Ovary (tissue), 9 donors: Measurements from ENCODE around the gene BICC1. TPM values are rescaled to one million over a fixed set of nuclear protein-coding genes. Genes with fewer than 3 reads are reported as not detected.

ENCODE experiments used
- DNase-seq, 5 donors: peaks; one replicate each; pipeline ENCODE4 v3.0.0-alpha.2; 2019 to 2020
- H3K27ac ChIP-seq, 2 donors: fragments of 200-600 bp; one replicate each; pipeline versions ENCODE4 v1.5.1 to v1.8.0; 2019 to 2022
- H3K27me3 ChIP-seq: fragments of 200-600 bp; one replicate; pipeline ENCODE4 v1.8.0; 2022
- H3K36me3 ChIP-seq: fragments of 200-600 bp; sonication (generic); one replicate; pipeline ENCODE4 v1.5.1; 2019
- H3K4me1 ChIP-seq: one replicate; pipeline ENCODE4 v1.8.1; 2013; ENCODE audit warnings: mild to moderate bottlenecking, moderate library complexity; ENCODE audit not compliant: insufficient read depth
- H3K4me3 ChIP-seq: fragments of 200-600 bp; sonication (generic); one replicate; pipeline ENCODE4 v1.5.1; 2017
- H3K9me3 ChIP-seq, 2 donors: fragments of 200-600 bp in 1 of 2; sonication (generic) in 1 of 2; one replicate each; pipeline versions ENCODE4 v1.5.1 to v1.8.1; 2013 to 2019; ENCODE audit warnings: mild to moderate bottlenecking in 1 of 2, moderate library complexity in 1 of 2
- CTCF ChIP-seq, 3 donors: fragments of 450-650 bp in 2 of 3; fragments of 200-600 bp in 1 of 3; IDR thresholded peaks; one replicate each; pipeline versions ENCODE4 v1.5.1 to v1.8.0; 2016 to 2022; ENCODE audit warnings: antibody characterized with exemption in 3 of 3, mild to moderate bottlenecking in 1 of 3
- EP300 ChIP-seq: sonication (generic); formaldehyde crosslinking; IDR thresholded peaks from one replicate; pipeline ENCODE4 v1.6.1; 2017; ENCODE audit warnings: antibody characterized with exemption
- POLR2A ChIP-seq: fragments of 450-650 bp; IDR thresholded peaks from one replicate; pipeline ENCODE4 v1.6.1; 2017; ENCODE audit warnings: antibody characterized with exemption, mild to moderate bottlenecking, moderate library complexity
- WGBS, 3 donors: extraction: QIAGEN DNeasy Blood & Tissue Kit in 1 of 3; methylation state at CpG; one replicate each; pipeline versions ENCODE4 v1.1.5 to v1.1.7; 2013 to 2017; 5-methylcytosine and 5-hydroxymethylcytosine counted together
- intact Hi-C, 4 donors: fragments of 100-400 bp; cut with DNase I; formaldehyde crosslinking; loops; one replicate each; pipeline versions ENCODE4 v1.11.0 to v1.15.1; 2022 to 2023
- polyA plus RNA-seq, 2 donors: library from polyadenylated mRNA; stranded (reverse); fragments of 200-250 nt in 1 of 2; fragments of 350-450 nt in 1 of 2; fragmentation: Illumina TruSeq in 1 of 2; extraction: RNeasy Lipid Tissue Mini Kit (QIAGEN cat#74804) in 1 of 2; gene quantifications; one replicate each; pipeline ENCODE4 v1.2.3, GENCODE V29; 2013 to 2014
- total RNA-seq, 7 donors: library from RNA; depleted of rRNA in 2 of 7; stranded (reverse); fragments of >200 nt in 2 of 7; fragmentation: NEBNext Ultra II Directional in 3 of 7; extraction: Animal tissue kit (Norgen Biotek cat#: 25700) in 3 of 7; gene quantifications; one replicate each; pipeline versions ENCODE4 v1.1.0 to v1.2.4, GENCODE V29; 2016 to 2023
- donor health status: DM: no; HTN: no; CAD: no; lungs with moderate emphysema.
- donor health status: DM: no; HTN: no; CAD: no.
- donor health status: Bipolar disorder and iron deficiency.
- donor health status: DM: yes; HTN: yes; CAD: no.
- donor health status: DM: no; HTN: no; CAD: no.
- donor health status: DM: yes; HTN: yes; CAD: no.

The BICC1 gene
- total and polyA plus RNA-seq, 9 donors = 13.6 to 43.4 (median 23.5) TPM

GRCh38 chr10:58806323-58806722 lies 293.7 kb downstream of the BICC1 start:
- no peaks in the 10 kb centered on the region for H3K27me3 ChIP-seq
- no peaks in the 10 kb centered on the region for H3K9me3 ChIP-seq
- H3K4me3 ChIP-seq = no peak overlapping the region
- peaks cover 2% of the 10 kb centered on the region for H3K4me1 ChIP-seq
- no peak overlapping the region for H3K27ac ChIP-seq
- no peak for TF ChIP-seq EP300
- no peak for TF ChIP-seq CTCF (IDR thresholded peaks at IDR 0.05)
- no peak for TF ChIP-seq POLR2A
- intact Hi-C loops = no loop called here
- WGBS, 3 donors = 89 to 94% (median 91%) methylated on average over 1 of the region's 1 CpG
- no peak for DNase-seq
- no peaks in the 10 kb centered on the region for H3K36me3 ChIP-seq

GRCh38 chr10:58806970-58807628 lies 294.4 kb downstream of the BICC1 start:
- H3K4me1 ChIP-seq = peaks cover 1% of the 10 kb centered on the region
- no peaks in the 10 kb centered on the region for H3K9me3 ChIP-seq
- no peak overlapping the region for H3K4me3 ChIP-seq
- WGBS, 3 donors = 53 to 59% (median 56%) methylated on average over 4 of the region's 4 CpGs
- no peak overlapping the region for H3K27ac ChIP-seq
- DNase-seq = no peak
- intact Hi-C loops = no loop called here
- TF ChIP-seq EP300 = no peak
- no peak for TF ChIP-seq CTCF (IDR thresholded peaks at IDR 0.05)
- TF ChIP-seq POLR2A = no peak
- no peaks in the 10 kb centered on the region for H3K27me3 ChIP-seq
- H3K36me3 ChIP-seq = no peaks in the 10 kb centered on the region

GRCh38 chr10:58807629-58808022 lies 295.0 kb downstream of the BICC1 start:
- 5 to 41% (median 9%) methylated on average over 4 of the region's 4 CpGs for WGBS, 3 donors
- Histone ChIP-seq H3K36me3 (no peaks in the 10 kb centered on the region), H3K4me1 (peaks cover 1% of the 10 kb centered on the region), H3K27me3 (no peaks in the 10 kb centered on the region), H3K4me3 (no peak overlapping the region), H3K27ac (peak overlapping the region in 1 of 2 donors; percentile 43), H3K9me3 (no peaks in the 10 kb centered on the region)
- TF ChIP-seq POLR2A = no peak
- no peak for TF ChIP-seq CTCF (IDR thresholded peaks at IDR 0.05)
- no peak for TF ChIP-seq EP300
- intact Hi-C loops = no loop called here
- DNase-seq = peak in 3 of 5 donors; percentile 14 to 42 (median 37)

- H3K36me3 ChIP-seq = no peaks in the 10 kb centered on the region
- intact Hi-C loops = no loop called here
- TF ChIP-seq POLR2A (no peak), EP300 (no peak), CTCF (IDR thresholded peaks at IDR 0.05) (no peak)
- WGBS, 3 donors = 93 to 95% (median 94%) methylated on average over 2 of the region's 2 CpGs
- no peak overlapping the region for H3K4me3 ChIP-seq
- no peaks in the 10 kb centered on the region for H3K9me3 ChIP-seq
- H3K27ac ChIP-seq = no peak overlapping the region
- no peaks in the 10 kb centered on the region for H3K27me3 ChIP-seq
- peaks cover 1% of the 10 kb centered on the region for H3K4me1 ChIP-seq
- no peak for DNase-seq
These were observed 298.1 kb downstream of the BICC1 start for GRCh38 chr10:58810751-58811150.
